ENCODE results near the gene CRPPA. TPM values are rescaled to one million over a fixed set of nuclear protein-coding genes. Genes with fewer than 3 reads are reported as not detected.
A peak's percentile ranks its signal among the peaks of the same experiment; 100 is the strongest.

CRPPA gene
- total RNA-seq, 5 donors from 2014 or later (not counting 1 experiment from before 2014, with no cell fraction given), result 0.49 to 2.2 (median 1.0) TPM

GRCh38 chr7:16420649-16421332, 547 bp downstream of the CRPPA start:
- ChIA-PET CTCF (interaction anchor here (1.0 to 2.9 kb wide), 10 partner anchors 11 to 877 kb away, joined by 3 to 18 read pairs (median 5); partner anchors contain the start of gene AHR (in 1 of the 2)), POLR2A (interaction anchor here (0.6 to 1.6 kb wide), 5 partner anchors 13 to 334 kb away, joined by 3 to 8 read pairs (median 4); partner anchors contain the start of gene BZW2 (in 1 of the 2))
- peaks cover 13 to 25% (median 16%) of the 10 kb centered on the region in 3 donors for H3K4me1 Mint-ChIP-seq

GRCh38 chr7:16420329-16420648, 1.0 kb downstream of the CRPPA start:
- Histone ChIP-seq H3K4me3 (ENCODE audit: control insufficient read depth in 1 of 2, extremely low read depth in 1 of 2, low read length in 1 of 2) (peak overlapping the region; percentile 75 to 78), H3K27ac (ENCODE audit: low read length) (peak overlapping the region; percentile 92), H3K9me3 (no peaks in the 10 kb centered on the region), H3K4me1 (ENCODE audit: control insufficient read depth in 1 of 2, extremely low read depth in 1 of 2, insufficient read depth in 2 of 2, low read length in 2 of 2) (peaks cover 12 to 14% of the 10 kb centered on the region in 2 experiments), H3K27me3 (replicated peaks in 1 of 2; ENCODE audit: control insufficient read depth in 2 of 2, extremely low read depth in 1 of 2, insufficient read depth in 2 of 2, low read length in 1 of 2) (no peaks in the 10 kb centered on the region), H3K36me3 (ENCODE audit: control insufficient read depth in 2 of 2, extremely low read depth in 1 of 2, insufficient read depth in 1 of 2, low read length in 1 of 2) (no peaks in the 10 kb centered on the region)
- ATAC-seq (replicated peaks in 1 of 4) (peak in 1 of 4 experiments; percentile 0), DNase-seq (no peak)
- WGBS (ENCODE audit: insufficient coverage), result 0% methylated on average over 1 of the region's 3 CpGs
- Mint-ChIP-seq H3K36me3 (no peaks in the 10 kb centered on the region), H3K4me3 (peak overlapping the region; percentile 77 to 88 (median 88)), H3K4me1 (peaks cover 13 to 25% (median 16%) of the 10 kb centered on the region in 3 donors), H3K27ac (peak overlapping the region; percentile 70 to 90), H3K27me3 (peaks cover 0 to 21% of the 10 kb centered on the region in 2 donors), H3K9me3 (no peaks in the 10 kb centered on the region)
- CTCF ChIA-PET, result interaction anchor here (1.0 to 2.9 kb wide), 9 partner anchors 13 to 878 kb away, joined by 3 to 18 read pairs (median 6); partner anchors contain the start of gene AHR (in 1 of the 2)
- POLR2A ChIA-PET, result interaction anchor here (0.5 to 1.6 kb wide), 3 partner anchors 15 to 226 kb away, joined by 3 to 5 read pairs (median 3); partner anchors contain the start of gene BZW2 (in 1 of the 2)

More at GRCh38 chr7:16420649-16421332, 547 bp downstream of the CRPPA start:
- H3K36me3 ChIP-seq (ENCODE audit: control insufficient read depth in 2 of 2, extremely low read depth in 1 of 2, insufficient read depth in 1 of 2, low read length in 1 of 2), result no peaks in the 10 kb centered on the region
- no peaks in the 10 kb centered on the region for H3K36me3 Mint-ChIP-seq
- ATAC-seq (replicated peaks in 1 of 4), result peak; percentile 89 to 92 (median 90)
- H3K27me3 Mint-ChIP-seq, result peaks cover 0 to 21% of the 10 kb centered on the region in 2 donors
- no peaks in the 10 kb centered on the region for H3K9me3 ChIP-seq
- WGBS (ENCODE audit: insufficient coverage), result under 1% methylated on average over 35 of the region's 56 CpGs
- peak; percentile 4 to 91 (median 79) for DNase-seq
- peaks cover 12 to 14% of the 10 kb centered on the region in 2 experiments for H3K4me1 ChIP-seq (ENCODE audit: control insufficient read depth in 1 of 2, extremely low read depth in 1 of 2, insufficient read depth in 2 of 2, low read length in 2 of 2)
- H3K27ac ChIP-seq (ENCODE audit: low read length), result peak overlapping the region; percentile 92
- peak overlapping the region; percentile 70 to 90 for H3K27ac Mint-ChIP-seq
- peak overlapping the region; percentile 75 to 78 for H3K4me3 ChIP-seq (ENCODE audit: control insufficient read depth in 1 of 2, extremely low read depth in 1 of 2, low read length in 1 of 2)
- no peaks in the 10 kb centered on the region for H3K9me3 Mint-ChIP-seq
- peak overlapping the region; percentile 77 to 88 (median 88) for H3K4me3 Mint-ChIP-seq
- H3K27me3 ChIP-seq (replicated peaks in 1 of 2; ENCODE audit: control insufficient read depth in 2 of 2, extremely low read depth in 1 of 2, insufficient read depth in 2 of 2, low read length in 1 of 2), result no peaks in the 10 kb centered on the region

- Histone ChIP-seq H3K27ac (ENCODE audit: low read length) (peak overlapping the region; percentile 92), H3K36me3 (ENCODE audit: control insufficient read depth in 2 of 2, extremely low read depth in 1 of 2, insufficient read depth in 1 of 2, low read length in 1 of 2) (no peaks in the 10 kb centered on the region), H3K4me1 (ENCODE audit: control insufficient read depth in 1 of 2, extremely low read depth in 1 of 2, insufficient read depth in 2 of 2, low read length in 2 of 2) (peaks cover 12 to 14% of the 10 kb centered on the region in 2 experiments), H3K4me3 (ENCODE audit: control insufficient read depth in 1 of 2, extremely low read depth in 1 of 2, low read length in 1 of 2) (peak overlapping the region in 1 of 2 donors; percentile 78), H3K9me3 (no peaks in the 10 kb centered on the region), H3K27me3 (replicated peaks in 1 of 2; ENCODE audit: control insufficient read depth in 2 of 2, extremely low read depth in 1 of 2, insufficient read depth in 2 of 2, low read length in 1 of 2) (no peaks in the 10 kb centered on the region)
- POLR2A ChIA-PET, result interaction anchor here (0.5 to 1.6 kb wide), 3 partner anchors 15 to 227 kb away, joined by 3 to 5 read pairs (median 3); partner anchors contain the start of gene BZW2 (in 1 of the 2)
- DNase-seq (no peak), ATAC-seq (replicated peaks in 1 of 4) (no peak)
- Mint-ChIP-seq H3K36me3 (no peaks in the 10 kb centered on the region), H3K4me1 (peaks cover 13 to 25% (median 16%) of the 10 kb centered on the region in 3 donors), H3K9me3 (no peaks in the 10 kb centered on the region), H3K27me3 (peaks cover 0 to 21% of the 10 kb centered on the region in 2 donors), H3K4me3 (peak overlapping the region in 2 of 3 donors; percentile 77 to 88), H3K27ac (peak overlapping the region; percentile 25 to 90)
- WGBS (ENCODE audit: insufficient coverage), result 52% methylated on average over 3 of the region's 10 CpGs
- CTCF ChIA-PET, result interaction anchor here (1.0 to 2.9 kb wide), 7 partner anchors 12 to 145 kb away, joined by 3 to 18 read pairs (median 6); no protein-coding TSS in a partner anchor
Measured at GRCh38 chr7:16419859-16420258, 1.5 kb downstream of the CRPPA start.

- no peaks in the 10 kb centered on the region for H3K9me3 Mint-ChIP-seq
- Histone ChIP-seq H3K36me3 (ENCODE audit: control insufficient read depth in 2 of 2, extremely low read depth in 1 of 2, insufficient read depth in 1 of 2, low read length in 1 of 2) (no peaks in the 10 kb centered on the region), H3K4me1 (ENCODE audit: control insufficient read depth in 1 of 2, extremely low read depth in 1 of 2, insufficient read depth in 2 of 2, low read length in 2 of 2) (peaks cover 12 to 14% of the 10 kb centered on the region in 2 experiments), H3K27me3 (replicated peaks in 1 of 2; ENCODE audit: control insufficient read depth in 2 of 2, extremely low read depth in 1 of 2, insufficient read depth in 2 of 2, low read length in 1 of 2) (no peaks in the 10 kb centered on the region), H3K27ac (ENCODE audit: low read length) (no peak overlapping the region), H3K9me3 (no peaks in the 10 kb centered on the region), H3K4me3 (ENCODE audit: control insufficient read depth in 1 of 2, extremely low read depth in 1 of 2, low read length in 1 of 2) (no peak overlapping the region)
- H3K4me3 Mint-ChIP-seq, result peak overlapping the region in 1 of 3 donors; percentile 88
- H3K36me3 Mint-ChIP-seq, result no peaks in the 10 kb centered on the region
- H3K27me3 Mint-ChIP-seq, result peaks cover 0 to 21% of the 10 kb centered on the region in 2 donors
- ATAC-seq (replicated peaks in 1 of 4), result no peak
- DNase-seq, result no peak
- no CpG with 5 or more reads among the region's 1 CpG for WGBS (ENCODE audit: insufficient coverage)
- POLR2A ChIA-PET, result no interaction called here
- CTCF ChIA-PET, result interaction anchor here in 1 of 2 donors (2.1 kb wide), 1 partner anchor 146 kb away, joined by 11 read pairs; no protein-coding TSS in a partner anchor
- H3K27ac Mint-ChIP-seq, result peak overlapping the region in 1 of 2 donors; percentile 54
- peaks cover 13 to 25% (median 16%) of the 10 kb centered on the region in 3 donors for H3K4me1 Mint-ChIP-seq
Measured at GRCh38 chr7:16419126-16419525, 2.2 kb downstream of the CRPPA start.

GRCh38 chr7:16417906-16418305, 3.4 kb downstream of the CRPPA start:
- H3K27ac Mint-ChIP-seq, result no peak overlapping the region
- POLR2A ChIA-PET, result no interaction called here
- no peak overlapping the region for H3K4me3 Mint-ChIP-seq
- Histone ChIP-seq H3K4me3 (ENCODE audit: control insufficient read depth in 1 of 2, extremely low read depth in 1 of 2, low read length in 1 of 2) (no peak overlapping the region), H3K27me3 (replicated peaks in 1 of 2; ENCODE audit: control insufficient read depth in 2 of 2, extremely low read depth in 1 of 2, insufficient read depth in 2 of 2, low read length in 1 of 2) (no peaks in the 10 kb centered on the region), H3K4me1 (ENCODE audit: control insufficient read depth in 1 of 2, extremely low read depth in 1 of 2, insufficient read depth in 2 of 2, low read length in 2 of 2) (peaks cover 12 to 14% of the 10 kb centered on the region in 2 experiments), H3K36me3 (ENCODE audit: control insufficient read depth in 2 of 2, extremely low read depth in 1 of 2, insufficient read depth in 1 of 2, low read length in 1 of 2) (no peaks in the 10 kb centered on the region), H3K9me3 (no peaks in the 10 kb centered on the region), H3K27ac (ENCODE audit: low read length) (no peak overlapping the region)
- H3K27me3 Mint-ChIP-seq, result peaks cover 0 to 21% of the 10 kb centered on the region in 2 donors
- H3K36me3 Mint-ChIP-seq, result no peaks in the 10 kb centered on the region
- WGBS (ENCODE audit: insufficient coverage), result no CpG with 5 or more reads among the region's 1 CpG
- no peaks in the 10 kb centered on the region for H3K9me3 Mint-ChIP-seq
- CTCF ChIA-PET, result no interaction called here
- no peak for ATAC-seq (replicated peaks in 1 of 4)
- peak in 1 of 35 experiments; percentile 12 for DNase-seq
- H3K4me1 Mint-ChIP-seq, result peaks cover 13 to 25% (median 16%) of the 10 kb centered on the region in 3 donors
